Activated CD4-positive, alpha-beta T cell treated with anti-CD3 and anti-CD28 coated beads, Interleukin-2, Interleukin-4, amounts not matched to agents 100 ng/mL and 50 ng/mL, durations not matched to agents 16 hours and 8 hours (primary cell): ENCODE results near the gene AIG1.

Experiments used
- DNase-seq: peaks from one replicate; pipeline ENCODE4 v3.0.0-alpha.2; 2020; ENCODE audit warnings: low spot score

AIG1 gene

GRCh38 chr6:143372199-143372882 is 311.7 kb downstream of the AIG1 start:
- no peak for DNase-seq

- DNase-seq: no peak
Measured at GRCh38 chr6:143374014-143374413, 313.3 kb downstream of the AIG1 start.

GRCh38 chr6:143375022-143375585 is 314.4 kb downstream of the AIG1 start:
- DNase-seq: no peak

GRCh38 chr6:143376375-143376774 is 315.7 kb downstream of the AIG1 start:
- DNase-seq: no peak

- no peak for DNase-seq
Measured at GRCh38 chr6:143376861-143377260, 316.2 kb downstream of the AIG1 start.

- no peak for DNase-seq
Measured at GRCh38 chr6:143385636-143386035, 324.9 kb downstream of the AIG1 start.

- no peak for DNase-seq
Measured at GRCh38 chr6:143390278-143390677, 329.6 kb downstream of the AIG1 start.
